Hepatocyte (in vitro differentiated cells): ENCODE measurements around the gene IGFBP1. TPM values are rescaled to one million over a fixed set of nuclear protein-coding genes. Genes with fewer than 3 reads are reported as not detected.

ENCODE experiments used
- DNase-seq: peaks from one replicate; pipeline ENCODE4 v3.0.0-alpha.2; 2016; ENCODE audit warnings: low spot score
- H2AFZ ChIP-seq: fragments of 200-600 bp; sonication (generic); 2 replicates; pipeline ENCODE4 v1.6.0; 2016; ENCODE audit warnings: antibody characterized with exemption, mild to moderate bottlenecking
- H3K27ac ChIP-seq: fragments of 200-600 bp; sonication (generic); 2 replicates; pipeline ENCODE4 v1.5.1; 2016; ENCODE audit warnings: mild to moderate bottlenecking
- H3K27me3 ChIP-seq: fragments of 200-600 bp; sonication (generic); 2 replicates; pipeline ENCODE4 v1.6.1; 2016
- H3K36me3 ChIP-seq: fragments of 200-600 bp; sonication (generic); replicated peaks from 2 replicates; pipeline ENCODE4 v1.5.1; 2016; ENCODE audit warnings: low read depth; ENCODE audit not compliant: insufficient read depth
- H3K4me1 ChIP-seq: fragments of 200-600 bp; sonication (generic); 2 replicates; pipeline ENCODE4 v1.5.1; 2016; ENCODE audit warnings: mild to moderate bottlenecking, moderate library complexity; ENCODE audit not compliant: insufficient read depth
- H3K4me2 ChIP-seq: fragments of 200-600 bp; sonication (generic); 2 replicates; pipeline ENCODE4 v1.6.0; 2016
- H3K4me3 ChIP-seq: fragments of 200-600 bp; sonication (generic); 2 replicates; pipeline ENCODE4 v1.5.1; 2016; ENCODE audit warnings: mild to moderate bottlenecking
- H3K79me2 ChIP-seq: fragments of 200-600 bp; sonication (generic); 2 replicates; pipeline ENCODE4 v1.6.0; 2017; ENCODE audit warnings: mild to moderate bottlenecking
- H3K9me2 ChIP-seq: fragments of 200-600 bp; sonication (generic); replicated peaks from 2 replicates; pipeline ENCODE4 v1.6.0; 2017; ENCODE audit warnings: mild to moderate bottlenecking; ENCODE audit not compliant: insufficient read depth
- H3K9me3 ChIP-seq: fragments of 200-600 bp; sonication (generic); 2 replicates; pipeline ENCODE4 v1.5.1; 2016; ENCODE audit warnings: low read depth, mild to moderate bottlenecking
- H4K20me1 ChIP-seq: fragments of 200-600 bp; sonication (generic); 2 replicates; pipeline ENCODE4 v1.6.0; 2016; ENCODE audit warnings: mild to moderate bottlenecking; ENCODE audit not compliant: insufficient read depth, poor library complexity, severe bottlenecking
- CTCF ChIP-seq: fragments of 200-600 bp; sonication (generic); IDR thresholded peaks from 2 replicates; pipeline ENCODE4 v1.5.1; 2016; ENCODE audit warnings: antibody characterized with exemption, mild to moderate bottlenecking; ENCODE audit not compliant: poor library complexity
- EZH2 ChIP-seq: fragments of 200-600 bp; sonication (generic); IDR thresholded peaks from 2 replicates; pipeline ENCODE4 v1.6.1; 2016; ENCODE audit warnings: antibody characterized with exemption, mild to moderate bottlenecking, borderline replicate concordance
- EZH2phosphoT487 ChIP-seq: fragments of 200-600 bp; sonication (generic); IDR thresholded peaks from one replicate; pipeline ENCODE4 v1.6.1; 2018; ENCODE audit warnings: antibody characterized with exemption, mild to moderate bottlenecking, low read depth, moderate library complexity; ENCODE audit not compliant: unreplicated experiment, severe bottlenecking
- WGBS: methylation state at CpG from one replicate; pipeline ENCODE4 v1.1.6; 2016; ENCODE audit warnings: low lambda C conversion rate; ENCODE audit errors: missing lambda C conversion rate; 5-methylcytosine and 5-hydroxymethylcytosine counted together
- polyA plus RNA-seq: library from polyadenylated mRNA; unstranded; fragments of >200 nt; fragmentation: Nextera tagmentation; extraction: Ambion mirVana; gene quantifications from 2 replicates; pipeline ENCODE4 v1.2.1, GENCODE V29; 2016
- total RNA-seq: library from RNA; depleted of rRNA; stranded (reverse); fragments of >200 nt; gene quantifications from 2 replicates; pipeline ENCODE4 v1.2.3, GENCODE V29; 2014

IGFBP1 gene
- total and polyA plus RNA-seq, 2 experiments from 2014 or later, result 20.4 to 26.3 TPM

GRCh38 chr7:45911311-45911710 is 23.0 kb downstream of the IGFBP1 start:
- Histone ChIP-seq H3K36me3 (no peaks in the 10 kb centered on the region), H2AFZ (no peak overlapping the region), H4K20me1 (peaks cover 7% of the 10 kb centered on the region), H3K4me1 (no peaks in the 10 kb centered on the region), H3K79me2 (no peaks in the 10 kb centered on the region), H3K9me2 (no peaks in the 10 kb centered on the region), H3K4me2 (no peak overlapping the region), H3K9me3 (no peaks in the 10 kb centered on the region), H3K27ac (no peak overlapping the region), H3K27me3 (no peaks in the 10 kb centered on the region), H3K4me3 (no peak overlapping the region)
- WGBS, result 86% methylated on average over 9 of the region's 9 CpGs
- TF ChIP-seq EZH2phosphoT487 (no peak), CTCF (no peak), EZH2 (no peak)
- no peak for DNase-seq

GRCh38 chr7:45912972-45913371 is 24.7 kb downstream of the IGFBP1 start:
- H3K27me3 ChIP-seq, result peaks cover 2% of the 10 kb centered on the region
- no peak for DNase-seq
- H4K20me1 ChIP-seq, result peaks cover 9% of the 10 kb centered on the region
- no peaks in the 10 kb centered on the region for H3K4me1 ChIP-seq
- no peak for TF ChIP-seq EZH2phosphoT487
- TF ChIP-seq CTCF, result no peak
- no peak for TF ChIP-seq EZH2
- no peak overlapping the region for H3K27ac ChIP-seq
- peaks cover 3% of the 10 kb centered on the region for H3K79me2 ChIP-seq
- H3K36me3 ChIP-seq, result no peaks in the 10 kb centered on the region
- H3K4me3 ChIP-seq, result no peak overlapping the region
- 87% methylated on average over 7 of the region's 7 CpGs for WGBS
- no peak overlapping the region for H2AFZ ChIP-seq
- H3K4me2 ChIP-seq, result no peak overlapping the region
- no peaks in the 10 kb centered on the region for H3K9me2 ChIP-seq
- no peaks in the 10 kb centered on the region for H3K9me3 ChIP-seq

GRCh38 chr7:45914911-45915310 is 26.6 kb downstream of the IGFBP1 start:
- Histone ChIP-seq H3K79me2 (peaks cover 20% of the 10 kb centered on the region), H2AFZ (no peak overlapping the region), H3K36me3 (no peaks in the 10 kb centered on the region), H3K9me2 (no peaks in the 10 kb centered on the region), H3K27ac (no peak overlapping the region), H3K4me1 (no peaks in the 10 kb centered on the region), H3K9me3 (no peaks in the 10 kb centered on the region), H3K4me2 (no peak overlapping the region), H3K27me3 (peaks cover 19% of the 10 kb centered on the region), H3K4me3 (no peak overlapping the region), H4K20me1 (peaks cover 18% of the 10 kb centered on the region)
- 95% methylated on average over 12 of the region's 12 CpGs for WGBS
- TF ChIP-seq EZH2 (no peak), EZH2phosphoT487 (no peak), CTCF (no peak)
- DNase-seq, result no peak

- Histone ChIP-seq H3K79me2 (peaks cover 26% of the 10 kb centered on the region), H3K4me2 (no peak overlapping the region), H3K36me3 (no peaks in the 10 kb centered on the region), H3K27me3 (peaks cover 23% of the 10 kb centered on the region), H3K4me3 (no peak overlapping the region), H4K20me1 (peaks cover 18% of the 10 kb centered on the region), H3K9me3 (no peaks in the 10 kb centered on the region), H3K4me1 (no peaks in the 10 kb centered on the region), H3K27ac (no peak overlapping the region), H3K9me2 (no peaks in the 10 kb centered on the region), H2AFZ (no peak overlapping the region)
- 87% methylated on average over 3 of the region's 3 CpGs for WGBS
- DNase-seq, result no peak
- TF ChIP-seq EZH2phosphoT487 (no peak), EZH2 (no peak), CTCF (no peak)
Measured at GRCh38 chr7:45915606-45916005, 27.3 kb downstream of the IGFBP1 start.
